K562 (cell line): Measurements from ENCODE around the gene TIA1. TPM values are rescaled to one million over a fixed set of nuclear protein-coding genes. Genes with fewer than 3 reads are reported as not detected.
A peak's percentile ranks its signal among the peaks of the same experiment; 100 is the strongest.

ENCODE experiments used
- CBX8 ChIP-seq: fragments of 200-600 bp; sonication (generic); IDR thresholded peaks from 2 replicates; pipeline ENCODE4 v1.6.1; 2012; ENCODE audit warnings: borderline replicate concordance, mixed run types, low read depth, mild to moderate bottlenecking, moderate library complexity, mixed read lengths, low read length, control low read depth, inconsistent platforms; ENCODE audit not compliant: poor library complexity, severe bottlenecking; ENCODE audit errors: extremely low read depth
- CHD4 ChIP-seq: fragments of 200-600 bp; sonication (generic); IDR thresholded peaks from 3 replicates; pipeline ENCODE4 v1.6.1; 2012; ENCODE audit warnings: low read depth, mild to moderate bottlenecking, mixed read lengths, low read length, inconsistent platforms; ENCODE audit not compliant: insufficient read depth, insufficient replicate concordance, poor library complexity, severe bottlenecking
- COPS2 ChIP-seq: fragments of 450-650 bp; conservative IDR thresholded peaks from 2 replicates; pipeline ENCODE4 v1.6.1; 2016; ENCODE audit warnings: mild to moderate bottlenecking, moderate library complexity
- ID3 ChIP-seq, 2 experiments: fragments of 250-450 bp in 1 of 2; fragments of 450-650 bp in 1 of 2; sonication (Bioruptor Pico) in 1 of 2; IDR thresholded peaks; 2 replicates each; pipeline versions ENCODE4 v1.6.1 to v1.8.0; 2016 to 2021; ENCODE audit warnings: mild to moderate bottlenecking in 2 of 2, moderate library complexity in 2 of 2, missing compliant biosample characterization in 1 of 2, missing genetic modification characterization in 1 of 2
- KHSRP ChIP-seq: fragments of 450-650 bp; IDR thresholded peaks from 2 replicates; pipeline ENCODE4 v1.6.1; 2017
- NFIC ChIP-seq: fragments of 450-650 bp; IDR thresholded peaks from 2 replicates; pipeline ENCODE4 v1.6.1; 2017; ENCODE audit warnings: mild to moderate bottlenecking, inconsistent platforms
- NFIX ChIP-seq: fragments of 250-450 bp; sonication (Bioruptor Pico); IDR thresholded peaks from 2 replicates; pipeline ENCODE4 v1.4.0; 2020; ENCODE audit warnings: low read depth, mild to moderate bottlenecking, moderate library complexity
- PATZ1 ChIP-seq: fragments of 250-450 bp; sonication (Bioruptor Pico); IDR thresholded peaks from 2 replicates; pipeline ENCODE4 v1.5.0; 2020; ENCODE audit warnings: mild to moderate bottlenecking, borderline replicate concordance
- PTBP1 ChIP-seq: fragments of 200-400 bp; formaldehyde crosslinking; IDR thresholded peaks from 2 replicates; pipeline ENCODE4 v1.6.1; 2017; ENCODE audit warnings: low read depth, low read length
- RB1 ChIP-seq: fragments of 450-650 bp; IDR thresholded peaks from 2 replicates; pipeline ENCODE4 v1.6.1; 2017; ENCODE audit warnings: low read depth, mild to moderate bottlenecking
- RUNX1 ChIP-seq: sonication (generic); IDR thresholded peaks from 2 replicates; pipeline ENCODE4 v1.6.1; 2016; ENCODE audit warnings: antibody characterized with exemption, low read depth
- SETDB1 ChIP-seq: IDR thresholded peaks from one replicate; pipeline ENCODE4 v1.6.1; 2012; ENCODE audit warnings: low read length, control low read depth, inconsistent platforms
- SMARCA5 ChIP-seq: fragments of 450-650 bp; IDR thresholded peaks from 2 replicates; pipeline ENCODE4 v1.6.1; 2016
- SRF ChIP-seq, 2 experiments: fragments of 250-450, 450-650 bp in 1 of 2; sonication (Bioruptor Pico) in 1 of 2; sonication (generic) in 1 of 2; formaldehyde crosslinking; IDR thresholded peaks; 2 replicates each; pipeline versions ENCODE4 v1.5.0 to v1.5.1; 2020 to 2022; ENCODE audit warnings: mild to moderate bottlenecking in 1 of 2, missing genetic modification reagents in 1 of 2
- SUPT5H ChIP-seq: fragments of 450-650 bp; IDR thresholded peaks from 2 replicates; pipeline ENCODE4 v1.6.1; 2016
- TEAD4 ChIP-seq, 2 experiments: sonication (generic) in 1 of 2; formaldehyde crosslinking in 1 of 2; IDR thresholded peaks; 2 replicates each; pipeline versions ENCODE4 v1.6.1 to v1.8.0; 2012 to 2022; ENCODE audit warnings: borderline replicate concordance in 1 of 2, inconsistent platforms in 1 of 2, low read length in 1 of 2, mild to moderate bottlenecking in 1 of 2, missing genetic modification reagents in 1 of 2
- U2AF1 ChIP-seq: fragments of 200-400 bp; formaldehyde crosslinking; optimal IDR thresholded peaks from 2 replicates; pipeline ENCODE3; 2017; ENCODE audit warnings: mild to moderate bottlenecking, low read depth, low read length, moderate library complexity
- ZBTB1 ChIP-seq: sonication (generic); formaldehyde crosslinking; IDR thresholded peaks from 2 replicates; pipeline ENCODE4 v1.8.1; 2023; ENCODE audit warnings: missing genetic modification reagents, low read depth, mild to moderate bottlenecking, borderline replicate concordance
- ZNF436 ChIP-seq: fragments of 250-450, 450-650 bp; sonication (Bioruptor Pico); formaldehyde crosslinking; IDR thresholded peaks from 2 replicates; pipeline ENCODE4 v1.7.0; 2020; ENCODE audit warnings: mild to moderate bottlenecking
- ZNF518B ChIP-seq: fragments of 250-450 bp; sonication (Bioruptor Pico); IDR thresholded peaks from 2 replicates; pipeline ENCODE4 v1.5.0; 2021; ENCODE audit warnings: mild to moderate bottlenecking, moderate library complexity
- ZNF583 ChIP-seq: fragments of 250-450 bp; sonication (Bioruptor Pico); IDR thresholded peaks from 2 replicates; pipeline ENCODE4 v1.4.0; 2020
- polyA plus RNA-seq, 8 experiments: library from polyadenylated mRNA; depleted of rRNA in 4 of 8; stranded (reverse) in 5 of 8; unstranded in 3 of 8; fragments of >200 nt; fragmentation: Nextera tagmentation in 2 of 8; fragmentation: Illumina TruSeq in 1 of 8; extraction: Ambion mirVana in 2 of 8; extraction: Trizol in 1 of 8; gene quantifications; 2 replicates each; pipeline versions ENCODE4 v1.2.1 to v1.2.3, GENCODE V29; 2011 to 2014; ENCODE audit warnings: inconsistent platforms in 1 of 8, missing spikeins in 1 of 8
- total RNA-seq, 7 experiments: library from RNA; depleted of rRNA in 6 of 7; stranded (reverse); fragments of >200 nt in 6 of 7; fragmentation: Illumina TruSeq in 2 of 7; extraction: Trizol in 2 of 7; gene quantifications; 2 replicates each; pipeline versions ENCODE4 v1.2.1 to v1.2.3, GENCODE V29; 2011 to 2021; ENCODE audit warnings: low replicate concordance in 1 of 7

TIA1 gene
- total and polyA plus RNA-seq, 9 of the 15 experiments (the other 6 are each of a cell fraction or from before 2014, with no cell fraction given) = 25.3 to 129 (median 79.6) TPM

GRCh38 chr2:70190418-70191243, 57.8 kb downstream of the TIA1 start, which contains the start of gene C2orf42 (continued):
- no peak for TF ChIP-seq CHD4
- TF ChIP-seq ID3 (CRISPR knock-in tag; IDR thresholded peaks at IDR 0.05) = no peak
- TF ChIP-seq ID3 (tag; IDR thresholded peaks at IDR 0.05) = peak; percentile 25; the same call in 1 of the 2 replicates
- TF ChIP-seq CBX8 = no peak
- no peak for TF ChIP-seq ZNF583 (CRISPR knock-in tag)
- no peak for TF ChIP-seq SETDB1
- TF ChIP-seq ZBTB1 (CRISPR knock-in tag) = 0 out of 2 replicates have a peak, but pooled peaks have one; percentile 80
- no peak for TF ChIP-seq NFIX
- no peak for TF ChIP-seq KHSRP
- no peak; a peak in 1 of 4 replicates for TF ChIP-seq SRF (CRISPR knock-in tag; IDR thresholded peaks at IDR 0.05)
- no peak for TF ChIP-seq ZNF436 (CRISPR knock-in tag)
- TF ChIP-seq SMARCA5 = no peak
- TF ChIP-seq COPS2 = no peak
- peak; percentile 92 for TF ChIP-seq SUPT5H
- TF ChIP-seq ZNF518B (CRISPR knock-in tag) = no peak
- TF ChIP-seq PATZ1 = no peak
- no peak for TF ChIP-seq RUNX1
- peak; percentile 60 for TF ChIP-seq TEAD4 (IDR thresholded peaks at IDR 0.05; ENCODE audit: low read length)
- no peak for TF ChIP-seq TEAD4 (CRISPR knock-in tag; IDR thresholded peaks at IDR 0.05; ENCODE audit: borderline replicate concordance)
- TF ChIP-seq U2AF1 = no peak
- TF ChIP-seq PTBP1 = peak; percentile 60; the same call in 1 of the 2 replicates
- TF ChIP-seq RB1 = peak; percentile 59
- TF ChIP-seq NFIC = peak; percentile 55
